HG02870 (cell line): ENCODE measurements around the gene PRKN.

Experiments used
- ATAC-seq: cut with Tn5 transposase; IDR thresholded peaks from one replicate; pipeline ENCODE4 v1.9.1; 2021; ENCODE audit warnings: mild to moderate bottlenecking, moderate library complexity; ENCODE audit not compliant: unreplicated experiment

Gene PRKN

DNA sequence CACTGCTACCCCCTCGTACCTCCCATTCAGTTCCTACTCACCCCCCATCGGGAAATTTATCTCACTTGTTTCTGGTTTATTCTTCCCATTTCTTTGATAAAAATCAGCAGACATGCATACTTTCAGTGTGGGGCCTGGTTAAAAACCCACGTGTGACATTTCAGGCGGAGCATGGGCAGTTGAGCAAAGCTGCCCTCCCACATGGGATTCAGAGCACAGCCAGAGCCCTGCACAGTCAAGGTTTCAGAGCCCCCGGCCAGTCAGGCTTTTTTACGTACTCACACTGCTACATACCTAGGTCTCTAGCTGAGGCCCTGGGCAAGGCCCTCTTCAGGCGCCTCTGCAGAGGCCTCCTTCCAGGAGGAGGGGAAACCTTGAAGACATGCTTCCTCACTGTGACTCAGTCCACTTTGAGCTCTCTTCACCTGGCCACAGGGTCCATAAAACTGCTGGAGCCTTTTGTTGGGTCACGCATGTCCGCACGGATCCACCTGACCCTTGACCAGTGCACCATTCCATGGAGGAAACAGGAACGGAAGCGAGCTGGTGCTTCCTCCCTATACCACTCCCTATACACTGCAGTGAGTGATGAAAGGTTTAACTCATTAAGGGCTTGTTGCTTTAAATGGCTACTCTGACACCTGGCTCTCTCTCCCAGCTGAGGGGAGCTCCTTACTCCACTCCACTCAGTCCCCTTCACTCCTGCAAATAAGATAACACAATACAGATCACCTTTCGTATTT lies 713.3 kb downstream of the PRKN start:
- no peak for ATAC-seq

DNA sequence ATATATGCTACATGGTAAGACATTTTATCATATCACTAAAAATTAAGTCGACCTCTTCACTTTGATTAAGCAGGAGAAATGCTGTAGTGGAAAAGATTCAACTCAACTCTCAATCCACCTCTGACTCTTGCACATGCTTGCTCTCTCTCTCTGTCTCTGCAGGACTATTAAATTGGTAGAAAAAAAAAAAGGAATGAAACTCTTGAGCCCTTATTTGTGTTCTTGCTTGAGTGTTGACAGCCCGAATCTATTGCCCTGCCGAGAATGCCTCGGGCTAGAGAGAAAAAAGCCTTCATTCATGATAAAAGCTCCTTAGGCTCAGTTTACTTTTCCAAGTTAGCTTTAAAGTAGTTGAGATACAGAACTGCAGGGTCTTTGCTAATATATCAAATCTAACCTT lies 722.2 kb downstream of the PRKN start:
- ATAC-seq: no peak

GRCh38 chr6:161996783-161997182 lies 730.8 kb downstream of the PRKN start:
- ATAC-seq: no peak

- no peak for ATAC-seq
Measured at GRCh38 chr6:161985876-161986423, 741.6 kb downstream of the PRKN start.

DNA sequence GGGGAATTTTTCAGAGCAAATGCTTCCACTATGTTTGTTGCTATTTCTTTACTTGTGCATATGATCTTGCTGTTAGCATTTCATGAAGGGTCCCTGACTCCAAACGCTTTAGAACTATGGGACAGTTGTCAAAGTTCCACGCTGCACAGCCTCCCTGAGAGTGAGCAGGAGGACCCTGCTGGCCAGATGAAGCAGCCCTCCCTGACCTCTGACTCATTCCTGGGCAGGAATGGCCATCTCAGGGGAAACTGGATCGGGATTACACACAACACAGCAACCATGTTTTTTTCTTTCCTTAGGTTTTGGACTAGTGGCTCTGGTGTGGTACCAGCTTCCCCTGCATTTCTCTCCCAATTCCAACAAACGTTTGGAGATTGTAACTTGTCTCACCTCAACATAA lies 742.9 kb downstream of the PRKN start:
- ATAC-seq: no peak

DNA sequence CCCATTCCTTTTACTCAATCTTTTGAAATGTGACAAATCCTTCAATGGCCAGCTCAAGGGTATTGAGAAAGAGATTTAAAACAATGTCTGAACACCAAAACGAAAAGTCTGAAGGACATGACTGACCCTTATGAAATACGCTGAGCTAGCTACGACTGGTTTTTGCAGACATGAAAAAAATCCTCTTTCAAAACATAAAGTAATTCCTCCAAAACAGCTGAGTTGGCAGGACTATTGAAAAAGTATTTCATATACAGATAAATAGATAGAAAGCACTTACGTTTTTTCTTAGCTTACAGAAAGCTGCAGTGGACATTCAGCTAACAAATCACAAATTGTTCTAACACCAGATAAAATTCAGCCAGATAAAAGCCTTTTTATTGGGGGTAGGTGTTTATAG lies 751.0 kb downstream of the PRKN start:
- no peak for ATAC-seq

DNA sequence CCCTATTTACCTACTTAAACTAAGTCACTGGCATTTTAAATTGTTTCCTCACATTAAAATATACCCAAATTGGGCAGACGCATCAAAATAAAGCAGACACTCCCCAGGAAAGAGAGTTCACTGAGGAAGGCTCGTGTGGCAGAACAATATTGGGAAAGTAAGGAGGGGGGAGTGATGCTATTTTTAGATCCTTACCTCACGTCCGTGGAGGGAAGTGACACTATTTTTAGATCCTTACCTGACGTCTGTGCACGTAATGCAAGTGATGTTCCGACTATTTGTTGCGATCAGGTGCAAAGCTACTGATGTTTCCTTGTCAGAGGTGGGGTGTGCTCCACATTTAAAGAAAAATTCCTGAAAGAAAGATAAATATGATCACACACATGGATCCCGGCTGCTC lies 754.5 kb downstream of the PRKN start:
- no peak for ATAC-seq

- ATAC-seq: no peak
Measured at GRCh38 chr6:161971043-161971442, 756.5 kb downstream of the PRKN start.

GRCh38 chr6:161963634-161964234 lies 763.8 kb downstream of the PRKN start:
- no peak for ATAC-seq

DNA sequence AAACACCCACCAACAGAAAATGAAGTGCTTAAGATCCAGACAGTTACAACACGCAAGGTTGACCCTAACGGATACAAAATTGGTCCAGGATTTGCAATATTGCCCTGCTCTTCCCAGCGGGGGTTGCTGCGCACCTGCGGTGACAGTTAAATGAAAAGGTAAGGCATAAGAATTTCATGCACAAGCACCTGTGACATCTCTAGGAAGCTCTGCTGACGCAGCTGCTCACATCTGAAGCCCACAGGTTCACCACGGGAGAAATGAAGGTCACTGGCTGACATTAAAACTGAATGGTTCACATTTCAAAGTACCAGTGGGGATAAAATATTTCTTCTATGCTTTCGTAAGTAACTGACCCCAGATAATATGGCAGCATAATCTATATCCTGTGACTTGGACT lies 764.4 kb downstream of the PRKN start:
- no peak for ATAC-seq

- ATAC-seq: no peak
Measured at GRCh38 chr6:161961796-161962195, 765.8 kb downstream of the PRKN start.

- ATAC-seq: no peak
Measured at GRCh38 chr6:161961046-161961445, 766.5 kb downstream of the PRKN start.

GRCh38 chr6:161959072-161959471 lies 768.5 kb downstream of the PRKN start:
- ATAC-seq: no peak

- ATAC-seq: no peak
Measured at GRCh38 chr6:161956082-161956481, 771.5 kb downstream of the PRKN start.

- no peak for ATAC-seq
Measured at GRCh38 chr6:161954699-161955276, 772.8 kb downstream of the PRKN start.

- no peak for ATAC-seq
Measured at GRCh38 chr6:161954077-161954476, 773.5 kb downstream of the PRKN start.

- no peak for ATAC-seq
Measured at GRCh38 chr6:161951126-161951525, 776.4 kb downstream of the PRKN start.

GRCh38 chr6:161949531-161949930 lies 778.0 kb downstream of the PRKN start:
- ATAC-seq: no peak

DNA sequence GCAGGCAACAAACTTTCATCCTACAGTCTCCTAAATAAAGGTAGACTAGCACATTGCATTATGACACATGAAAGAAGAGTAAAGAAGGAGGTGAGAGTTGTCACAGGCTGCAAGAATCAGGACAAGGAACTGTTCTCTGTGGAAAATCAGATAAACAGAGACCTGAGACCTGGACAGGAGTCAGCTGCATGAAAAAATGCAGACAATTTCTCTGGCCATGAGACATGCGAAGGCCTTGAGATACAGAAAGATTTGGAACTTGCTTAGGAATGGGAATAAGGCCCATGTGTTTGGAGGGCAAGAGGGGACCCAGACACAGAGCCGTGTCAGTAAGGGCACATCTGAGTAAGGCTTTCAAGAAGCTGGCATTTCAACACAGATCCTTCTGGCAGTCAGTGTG lies 779.1 kb downstream of the PRKN start:
- no peak for ATAC-seq

DNA sequence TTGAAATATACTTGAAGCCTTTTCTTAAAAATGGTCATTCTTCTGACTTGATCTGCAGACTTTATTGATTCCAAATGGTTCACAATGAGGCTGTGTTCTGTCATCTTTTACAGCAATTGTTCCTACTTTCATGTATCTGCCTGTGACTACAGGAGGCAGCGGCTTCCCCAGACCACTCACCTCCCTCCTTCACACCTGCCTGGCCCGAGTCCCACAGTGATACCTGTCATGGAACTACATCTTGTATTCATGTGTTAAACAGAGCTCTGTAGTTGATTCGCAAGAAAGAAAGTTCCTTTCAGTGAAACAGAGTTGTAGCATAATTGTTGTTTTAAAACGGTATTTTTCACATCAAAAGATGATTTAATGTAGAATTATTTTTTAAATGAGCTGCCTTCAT lies 780.2 kb downstream of the PRKN start:
- no peak for ATAC-seq

- ATAC-seq: no peak
Measured at GRCh38 chr6:161946461-161946860, 781.1 kb downstream of the PRKN start.

- no peak for ATAC-seq
Measured at GRCh38 chr6:161943561-161943960, 784.0 kb downstream of the PRKN start.
